Lower lobe of right lung (tissue), 2 donors: ENCODE measurements around the gene COL5A1. TPM values are rescaled to one million over a fixed set of nuclear protein-coding genes. Genes with fewer than 3 reads are reported as not detected.

Source experiments
- ATAC-seq, 2 donors: fragments of 200-7000 bp; cut with Tn5 transposase; one replicate each; pipeline ENCODE4 v1.9.1; 2020 to 2022; ENCODE audit warnings: mild to moderate bottlenecking in 2 of 2, moderate library complexity in 2 of 2
- DNase-seq: peaks from one replicate; pipeline ENCODE4 v3.0.0-alpha.2; 2020
- H3K27ac ChIP-seq: fragments of 200-600 bp; one replicate; pipeline ENCODE4 v1.8.0; 2022
- H3K27me3 ChIP-seq: fragments of 200-600 bp; one replicate; pipeline ENCODE4 v1.8.0; 2022; ENCODE audit warnings: low read depth
- H3K36me3 ChIP-seq: fragments of 200-600 bp; one replicate; pipeline ENCODE4 v1.8.0; 2022; ENCODE audit warnings: mild to moderate bottlenecking
- H3K4me1 ChIP-seq: fragments of 200-600 bp; one replicate; pipeline ENCODE4 v1.8.0; 2022
- H3K4me3 ChIP-seq: fragments of 200-600 bp; one replicate; pipeline ENCODE4 v1.8.0; 2022; ENCODE audit warnings: mild to moderate bottlenecking
- H3K9me3 ChIP-seq: fragments of 200-600 bp; one replicate; pipeline ENCODE4 v1.8.0; 2022
- intact Hi-C: fragments of 100-400 bp; cut with DNase I; formaldehyde crosslinking; loops from one replicate; pipeline ENCODE4 v1.11.0; 2022
- total RNA-seq: library from RNA; stranded (reverse); fragmentation: NEBNext Ultra II Directional; extraction: Animal tissue kit (Norgen Biotek cat#: 25700); gene quantifications from one replicate; pipeline ENCODE4 v1.2.1, GENCODE V29; 2021
- TF ChIP-seq, protein P1 (sequence below): fragments of 200-600 bp; IDR thresholded peaks from one replicate; pipeline ENCODE4 v1.8.0; 2022; ENCODE audit warnings: antibody characterized with exemption, mild to moderate bottlenecking
- donor health status: DM: no; HTN: yes; CAD: no; lungs with severe emphysema.

COL5A1 gene
- total RNA-seq, 1 donor from 2014 or later = 29.0 TPM

DNA sequence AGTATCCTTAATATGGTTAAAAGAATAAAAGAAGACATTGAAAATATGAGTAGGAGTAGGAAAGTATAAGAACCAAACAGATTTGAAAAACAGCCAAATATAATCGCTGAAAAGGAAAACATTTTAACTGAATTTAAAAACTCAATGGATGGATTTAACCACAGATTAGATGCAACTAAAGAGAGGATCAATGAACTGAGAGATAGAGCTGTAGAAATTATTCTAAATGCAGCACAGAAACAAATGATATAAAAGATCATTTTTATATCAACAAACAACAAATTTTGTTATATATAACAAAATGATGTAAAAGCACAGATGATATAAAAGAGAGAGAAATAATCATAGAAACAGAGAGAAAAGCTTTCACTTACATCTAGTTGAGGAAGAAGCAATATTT lies 29.3 kb upstream of the COL5A1 start:
- TF ChIP-seq, protein P1, sequence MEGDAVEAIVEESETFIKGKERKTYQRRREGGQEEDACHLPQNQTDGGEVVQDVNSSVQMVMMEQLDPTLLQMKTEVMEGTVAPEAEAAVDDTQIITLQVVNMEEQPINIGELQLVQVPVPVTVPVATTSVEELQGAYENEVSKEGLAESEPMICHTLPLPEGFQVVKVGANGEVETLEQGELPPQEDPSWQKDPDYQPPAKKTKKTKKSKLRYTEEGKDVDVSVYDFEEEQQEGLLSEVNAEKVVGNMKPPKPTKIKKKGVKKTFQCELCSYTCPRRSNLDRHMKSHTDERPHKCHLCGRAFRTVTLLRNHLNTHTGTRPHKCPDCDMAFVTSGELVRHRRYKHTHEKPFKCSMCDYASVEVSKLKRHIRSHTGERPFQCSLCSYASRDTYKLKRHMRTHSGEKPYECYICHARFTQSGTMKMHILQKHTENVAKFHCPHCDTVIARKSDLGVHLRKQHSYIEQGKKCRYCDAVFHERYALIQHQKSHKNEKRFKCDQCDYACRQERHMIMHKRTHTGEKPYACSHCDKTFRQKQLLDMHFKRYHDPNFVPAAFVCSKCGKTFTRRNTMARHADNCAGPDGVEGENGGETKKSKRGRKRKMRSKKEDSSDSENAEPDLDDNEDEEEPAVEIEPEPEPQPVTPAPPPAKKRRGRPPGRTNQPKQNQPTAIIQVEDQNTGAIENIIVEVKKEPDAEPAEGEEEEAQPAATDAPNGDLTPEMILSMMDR = no peak
- DNase-seq (no peak), ATAC-seq (no peak)
- Histone ChIP-seq H3K27ac (no peak overlapping the region), H3K9me3 (peaks cover 10% of the 10 kb centered on the region), H3K27me3 (peaks cover 6% of the 10 kb centered on the region), H3K4me1 (no peaks in the 10 kb centered on the region), H3K4me3 (no peak overlapping the region), H3K36me3 (no peaks in the 10 kb centered on the region)
- intact Hi-C loops = no loop called here

- Histone ChIP-seq H3K9me3 (peaks cover 10% of the 10 kb centered on the region), H3K27me3 (peaks cover 6% of the 10 kb centered on the region), H3K27ac (no peak overlapping the region), H3K36me3 (no peaks in the 10 kb centered on the region), H3K4me1 (no peaks in the 10 kb centered on the region), H3K4me3 (no peak overlapping the region)
- ATAC-seq (no peak), DNase-seq (no peak)
- intact Hi-C loops = no loop called here
- TF ChIP-seq, protein P1 = no peak
Measured at GRCh38 chr9:134612715-134613114, 28.9 kb upstream of the COL5A1 start.

- ATAC-seq (no peak), DNase-seq (no peak)
- intact Hi-C loops = no loop called here
- peaks cover 10% of the 10 kb centered on the region for H3K9me3 ChIP-seq
- no peak overlapping the region for H3K27ac ChIP-seq
- TF ChIP-seq, protein P1 = no peak
- H3K4me3 ChIP-seq = no peak overlapping the region
- peaks cover 6% of the 10 kb centered on the region for H3K27me3 ChIP-seq
- no peaks in the 10 kb centered on the region for H3K36me3 ChIP-seq
- no peaks in the 10 kb centered on the region for H3K4me1 ChIP-seq
Measured at GRCh38 chr9:134614256-134614655, 27.3 kb upstream of the COL5A1 start.

DNA sequence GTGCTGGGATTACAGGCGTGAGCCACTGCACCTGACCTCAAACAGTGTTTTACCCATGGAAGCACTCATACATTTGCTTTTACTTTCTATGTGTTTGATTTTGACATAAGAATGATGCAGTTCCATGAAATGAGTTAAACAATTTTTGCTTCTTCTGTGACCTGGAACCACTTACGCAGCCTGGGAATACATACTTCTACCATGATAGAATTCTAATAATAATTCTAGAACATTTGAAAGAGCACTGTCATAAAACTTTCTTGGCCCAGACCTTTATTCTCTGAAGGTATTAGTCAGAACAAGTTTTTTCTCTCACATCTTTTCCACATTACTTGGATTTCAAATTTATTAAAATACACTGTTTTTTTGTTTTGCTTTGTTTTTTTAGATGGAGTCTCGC lies 25.3 kb upstream of the COL5A1 start:
- no peak for ATAC-seq

GRCh38 chr9:134617246-134617645 lies 24.4 kb upstream of the COL5A1 start:
- intact Hi-C loops = no loop called here
- Histone ChIP-seq H3K27ac (no peak overlapping the region), H3K27me3 (no peaks in the 10 kb centered on the region), H3K36me3 (no peaks in the 10 kb centered on the region), H3K9me3 (peaks cover 7% of the 10 kb centered on the region), H3K4me1 (no peaks in the 10 kb centered on the region), H3K4me3 (no peak overlapping the region)
- TF ChIP-seq, protein P1 = no peak
- no peak for ATAC-seq
- DNase-seq = peak; percentile 13

More for the DNA sequence above, 25.3 kb upstream of the COL5A1 start:
- DNase-seq = no peak
- Histone ChIP-seq H3K27ac (no peak overlapping the region), H3K4me1 (no peaks in the 10 kb centered on the region), H3K36me3 (no peaks in the 10 kb centered on the region), H3K4me3 (no peak overlapping the region), H3K27me3 (no peaks in the 10 kb centered on the region), H3K9me3 (peaks cover 10% of the 10 kb centered on the region)
- TF ChIP-seq, protein P1 = no peak
- intact Hi-C loops = no loop called here

- H3K4me1 ChIP-seq = no peaks in the 10 kb centered on the region
- no peaks in the 10 kb centered on the region for H3K36me3 ChIP-seq
- H3K9me3 ChIP-seq = peaks cover 2% of the 10 kb centered on the region
- H3K27me3 ChIP-seq = no peaks in the 10 kb centered on the region
- ATAC-seq = no peak
- H3K27ac ChIP-seq = no peak overlapping the region
- intact Hi-C loops = no loop called here
- H3K4me3 ChIP-seq = no peak overlapping the region
- DNase-seq = peak; percentile 20
- TF ChIP-seq, protein P1 = no peak
Measured at GRCh38 chr9:134617836-134618162, 23.8 kb upstream of the COL5A1 start.
